ENCODE results near the gene ZSCAN5A. TPM values are rescaled to one million over a fixed set of nuclear protein-coding genes. Genes with fewer than 3 reads are reported as not detected.
"Not testable (repeated sequence)": the region's sequence is repeated elsewhere in the genome, so short reads cannot be mapped to it uniquely, and the experiment has no call there.

ZSCAN5A gene
- total RNA-seq, 4 donors from 2014 or later = 5.9 to 10.0 (median 7.0) TPM

DNA sequence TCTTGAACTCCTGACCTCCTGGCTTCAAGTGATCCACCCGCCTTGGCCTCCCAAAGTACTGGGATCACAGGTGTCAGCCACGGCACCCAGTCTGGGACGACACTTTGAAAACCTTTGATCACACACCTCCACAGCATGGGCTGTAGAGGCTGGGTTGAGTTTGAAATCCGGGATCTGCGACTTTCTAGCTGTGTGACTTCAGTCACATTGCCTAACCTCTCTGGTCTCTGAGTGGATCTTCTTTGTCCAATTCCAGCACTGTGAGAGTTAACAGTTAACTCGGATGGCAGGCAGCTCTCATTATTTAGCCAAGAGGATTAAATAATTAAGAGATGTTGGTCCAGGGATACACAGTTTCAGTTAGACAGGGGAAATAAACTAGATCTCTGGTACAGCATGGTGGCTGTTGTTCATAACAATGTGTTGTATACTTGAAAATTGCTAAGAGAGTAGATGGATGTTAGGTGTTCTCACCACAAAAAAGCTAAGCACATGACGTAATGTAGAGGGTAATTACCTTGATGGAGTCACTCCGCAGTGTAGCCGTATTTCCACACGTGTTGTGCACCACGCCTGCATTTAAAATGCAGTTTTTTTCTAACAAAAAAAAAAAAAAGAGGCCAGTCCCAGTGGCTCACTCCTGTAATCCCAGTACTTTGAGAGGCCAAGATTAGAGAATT is 136.9 kb downstream of the ZSCAN5A start:
- TF ChIP-seq, protein P1, sequence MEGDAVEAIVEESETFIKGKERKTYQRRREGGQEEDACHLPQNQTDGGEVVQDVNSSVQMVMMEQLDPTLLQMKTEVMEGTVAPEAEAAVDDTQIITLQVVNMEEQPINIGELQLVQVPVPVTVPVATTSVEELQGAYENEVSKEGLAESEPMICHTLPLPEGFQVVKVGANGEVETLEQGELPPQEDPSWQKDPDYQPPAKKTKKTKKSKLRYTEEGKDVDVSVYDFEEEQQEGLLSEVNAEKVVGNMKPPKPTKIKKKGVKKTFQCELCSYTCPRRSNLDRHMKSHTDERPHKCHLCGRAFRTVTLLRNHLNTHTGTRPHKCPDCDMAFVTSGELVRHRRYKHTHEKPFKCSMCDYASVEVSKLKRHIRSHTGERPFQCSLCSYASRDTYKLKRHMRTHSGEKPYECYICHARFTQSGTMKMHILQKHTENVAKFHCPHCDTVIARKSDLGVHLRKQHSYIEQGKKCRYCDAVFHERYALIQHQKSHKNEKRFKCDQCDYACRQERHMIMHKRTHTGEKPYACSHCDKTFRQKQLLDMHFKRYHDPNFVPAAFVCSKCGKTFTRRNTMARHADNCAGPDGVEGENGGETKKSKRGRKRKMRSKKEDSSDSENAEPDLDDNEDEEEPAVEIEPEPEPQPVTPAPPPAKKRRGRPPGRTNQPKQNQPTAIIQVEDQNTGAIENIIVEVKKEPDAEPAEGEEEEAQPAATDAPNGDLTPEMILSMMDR (IDR thresholded peaks at IDR 0.05; ENCODE audit: low read depth) = no peak

DNA sequence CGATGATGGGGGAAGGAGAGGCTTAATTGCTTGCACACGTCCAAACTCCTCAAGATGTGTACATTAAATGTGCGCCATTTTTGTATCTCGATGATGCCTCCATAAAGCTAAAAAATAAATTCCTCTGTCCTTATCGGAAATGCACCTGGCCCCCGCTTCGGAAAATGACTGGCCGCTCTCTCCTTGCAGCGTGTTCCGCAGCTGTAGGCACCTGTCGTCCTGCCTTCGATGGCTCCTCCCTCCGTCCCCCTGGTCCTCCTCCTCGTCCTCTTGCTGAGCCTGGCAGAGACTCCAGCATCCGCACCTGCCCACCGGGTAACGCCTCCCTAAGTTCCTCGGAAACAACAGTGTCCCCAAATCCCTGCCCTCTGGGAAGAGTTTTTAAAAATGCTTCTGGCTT is 137.8 kb downstream of the ZSCAN5A start:
- TF ChIP-seq, protein P1 (IDR thresholded peaks at IDR 0.05; ENCODE audit: low read depth) = no peak

DNA sequence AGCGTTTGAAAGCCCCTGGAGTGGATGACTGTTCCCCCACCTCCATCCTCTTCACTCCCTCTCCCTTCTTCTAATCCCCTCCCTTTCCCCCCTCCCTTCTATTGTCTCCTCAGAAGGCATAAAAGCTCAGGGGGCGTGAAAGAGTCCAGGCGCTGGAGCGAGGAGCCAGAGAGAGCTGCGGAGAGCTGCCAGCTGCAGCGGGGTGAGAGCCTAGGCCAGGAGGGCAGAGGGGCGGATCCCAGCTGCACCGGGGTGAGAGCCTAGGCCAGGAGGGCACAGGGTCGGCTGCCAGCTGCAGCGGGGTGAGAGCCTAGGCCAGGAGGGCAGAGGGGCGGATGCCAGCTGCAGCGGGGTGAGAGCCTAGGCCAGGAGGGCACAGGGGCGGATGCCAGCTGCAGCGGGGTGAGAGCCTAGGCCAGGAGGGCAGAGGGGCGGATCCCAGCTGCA is 138.8 kb downstream of the ZSCAN5A start, which contains the start of gene GALP:
Gene GALP (plus strand): TSS at position 148 of the 447 bp plus-strand sequence. CDS start 1,101 bp downstream, outside the sequence.
- TF ChIP-seq, protein P1 (IDR thresholded peaks at IDR 0.05; ENCODE audit: low read depth) = not testable (repeated sequence)

DNA sequence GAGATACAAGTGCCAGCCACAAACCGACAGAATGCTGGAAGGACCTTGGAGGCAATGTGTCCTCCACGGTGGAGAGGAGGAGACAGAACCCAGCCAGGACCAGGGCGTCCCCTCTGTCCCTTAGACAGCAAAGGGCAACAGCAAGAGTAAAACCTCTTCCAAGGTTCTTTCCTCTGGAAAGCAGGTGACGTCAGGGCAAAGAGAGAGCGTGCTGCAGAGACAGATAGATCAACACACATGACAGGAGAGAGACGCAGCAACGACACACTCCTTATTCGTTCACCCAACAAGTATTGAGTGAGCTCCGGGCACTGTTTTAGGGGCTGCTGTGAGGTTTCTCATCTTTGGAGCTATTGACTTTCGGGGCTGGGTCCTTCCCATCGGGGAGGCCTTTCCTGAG is 140.1 kb downstream of the ZSCAN5A start:
- TF ChIP-seq, protein P1 (IDR thresholded peaks at IDR 0.05; ENCODE audit: low read depth) = no peak

DNA sequence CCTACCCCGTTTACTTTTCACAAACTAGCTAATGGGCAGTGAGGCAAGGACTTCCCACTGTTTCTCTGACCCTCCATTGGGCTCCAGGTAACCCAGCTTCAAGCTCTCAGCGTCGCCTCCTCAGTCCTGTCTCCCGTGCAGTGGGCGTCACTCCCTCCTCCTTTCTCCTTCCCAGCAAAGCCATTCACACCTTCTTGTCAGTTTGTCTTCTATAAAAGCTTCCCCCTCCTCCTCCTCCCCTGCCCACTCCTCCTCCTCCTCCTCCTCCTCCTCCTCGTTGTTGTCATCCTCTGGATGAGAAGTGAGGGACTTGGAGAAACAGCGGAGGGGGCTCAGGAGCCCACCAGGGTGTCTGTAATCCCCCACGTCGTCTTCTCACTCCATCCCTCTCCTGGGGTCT is 140.6 kb downstream of the ZSCAN5A start:
- TF ChIP-seq, protein P1 (IDR thresholded peaks at IDR 0.05; ENCODE audit: low read depth) = no peak

Small RNA genes lying within 50 kb of the gene (small RNA-seq; reads per million reads assigned to genes)
- gene RF00019 = 0.49 reads per million

Other genes starting within 250 kb of the ZSCAN5A start
- gene ZNF787, start 193.5 kb downstream of the ZSCAN5A start, total RNA-seq = 10 to 100 TPM in 1 of 4 donors, 1 to 10 TPM in 3; 3.6 to 11.7 (median 5.7) TPM
- gene ZNF444, start 173.6 kb downstream of the ZSCAN5A start, total RNA-seq = 10 to 100 TPM in 2 of 4 donors, 1 to 10 TPM in 2; 5.4 to 35.6 (median 11.3) TPM
- gene GALP, start 138.8 kb downstream of the ZSCAN5A start, total RNA-seq = not detected
- not detected for gene ZSCAN5B, start 117.1 kb downstream of the ZSCAN5A start, total RNA-seq
- gene ZSCAN5C, start 112.6 kb downstream of the ZSCAN5A start, total RNA-seq = not detected
- 1 to 10 TPM in 1 of 4 donors, not detected in 3; 2.3 TPM for gene EDDM13, start 42.1 kb downstream of the ZSCAN5A start, total RNA-seq
- gene ZNF582, start 78.7 kb upstream of the ZSCAN5A start, total RNA-seq = 1 to 10 TPM; 2.4 to 3.8 (median 3.1) TPM
- gene ZNF583, start 89.5 kb upstream of the ZSCAN5A start, total RNA-seq = 1 to 10 TPM; 4.9 to 10.0 (median 8.5) TPM
- gene ZNF667, start 162.5 kb upstream of the ZSCAN5A start, total RNA-seq = 1 to 10 TPM; 2.9 to 7.9 (median 3.7) TPM
- gene ZNF471, start 193.0 kb upstream of the ZSCAN5A start, total RNA-seq = 10 to 100 TPM in 1 of 4 donors, 1 to 10 TPM in 3; 3.7 to 10.4 (median 5.4) TPM
- gene ZFP28, start 224.1 kb upstream of the ZSCAN5A start, total RNA-seq = 10 to 100 TPM in 1 of 4 donors, 1 to 10 TPM in 3; 8.1 to 10.6 (median 9.3) TPM

All from subcutaneous adipose tissue (tissue), 4 donors.